NB4 (cell line): Measurements from ENCODE around the gene TPM1.

Source experiments
- POLR2A ChIP-seq: IDR thresholded peaks from 2 replicates; pipeline ENCODE4 v1.6.1; 2011; ENCODE audit warnings: mild to moderate bottlenecking; ENCODE audit not compliant: insufficient read length; ENCODE audit errors: extremely low read depth
- TF ChIP-seq, protein P1 (sequence below): IDR thresholded peaks from 2 replicates; pipeline ENCODE4 v1.6.1; 2011; ENCODE audit warnings: low read depth, low read length

- TF ChIP-seq, protein P1, sequence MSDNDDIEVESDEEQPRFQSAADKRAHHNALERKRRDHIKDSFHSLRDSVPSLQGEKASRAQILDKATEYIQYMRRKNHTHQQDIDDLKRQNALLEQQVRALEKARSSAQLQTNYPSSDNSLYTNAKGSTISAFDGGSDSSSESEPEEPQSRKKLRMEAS: no peak
- no peak for TF ChIP-seq POLR2A
Measured at GRCh38 chr15:63038926-63039673, 3.4 kb upstream of the TPM1 start.
